HG02759 (cell line): ENCODE data around the gene PFDN4.

ENCODE experiments used
- ATAC-seq: cut with Tn5 transposase; IDR thresholded peaks from one replicate; pipeline ENCODE4 v1.9.1; 2021; ENCODE audit warnings: mild to moderate bottlenecking, moderate library complexity; ENCODE audit not compliant: unreplicated experiment

PFDN4 gene

DNA sequence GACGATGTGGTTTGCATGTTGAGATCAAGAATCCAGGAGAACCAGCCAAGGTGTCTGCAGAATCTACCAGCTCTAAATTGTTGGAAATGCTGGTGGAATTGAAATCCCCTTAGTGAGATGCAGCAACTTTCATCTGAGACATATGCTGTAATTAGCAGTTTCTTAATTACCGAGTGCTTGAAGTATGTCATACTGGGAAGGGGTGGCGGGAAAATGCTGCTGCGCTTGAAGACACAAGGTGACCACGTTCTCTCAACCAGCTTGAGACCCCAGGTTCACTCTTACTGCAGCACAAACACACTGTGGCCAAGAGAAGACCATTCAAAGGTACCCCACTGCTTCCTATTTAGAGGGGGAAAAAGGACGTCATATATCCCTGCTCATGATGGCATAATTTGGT is 59.0 kb downstream of the PFDN4 start:
- no peak for ATAC-seq

DNA sequence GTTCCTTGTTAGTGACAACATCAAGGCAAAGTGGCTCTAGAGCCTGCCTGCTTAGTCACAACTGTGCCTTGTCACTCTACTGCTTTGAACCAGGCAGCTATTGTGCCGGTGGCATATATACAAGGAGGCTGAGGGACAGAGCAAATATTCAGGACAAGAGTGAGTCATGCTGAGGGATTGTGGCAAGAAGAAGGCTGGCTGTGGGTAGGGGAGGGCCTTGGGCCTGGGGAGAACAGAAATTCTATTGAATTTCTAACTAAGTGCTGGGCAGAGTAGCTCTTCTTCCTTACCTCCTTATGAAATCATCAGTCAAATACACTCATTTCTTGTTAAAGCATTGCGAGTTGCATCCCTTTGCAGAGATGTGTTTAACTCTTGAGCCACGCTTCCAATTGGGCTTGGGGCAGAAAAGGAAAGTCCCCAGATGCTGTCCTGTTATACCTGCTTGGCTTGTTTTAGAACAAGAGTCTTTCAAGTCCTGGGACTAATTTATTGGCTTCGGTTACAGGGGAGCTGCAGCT is 59.7 kb downstream of the PFDN4 start:
- no peak for ATAC-seq

DNA sequence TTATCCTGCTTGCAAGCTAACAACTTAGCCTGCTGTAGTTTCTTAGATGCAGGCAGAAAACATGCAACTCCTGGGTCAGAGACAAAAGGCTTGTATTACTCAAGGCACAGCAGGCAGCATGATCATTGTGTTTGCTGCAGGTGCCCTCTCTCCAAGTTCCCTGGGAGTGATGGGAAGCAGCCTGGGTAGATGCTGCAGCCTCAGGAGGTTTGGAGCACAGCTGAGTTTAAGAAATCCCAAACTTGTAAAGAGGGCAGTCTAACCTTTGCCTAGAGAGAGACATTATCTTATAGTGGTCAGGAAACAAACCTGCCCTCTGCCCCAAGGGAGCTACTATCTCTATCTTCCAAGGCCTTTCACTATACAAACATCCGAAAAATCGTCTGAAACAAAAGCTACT is 61.1 kb downstream of the PFDN4 start:
- ATAC-seq = no peak
